Activated T-cell treated with anti-CD3 and anti-CD28 coated beads for 4 hours (primary cell): ENCODE measurements around the gene ZNF121.
"Not testable (repeated sequence)": the region's sequence is repeated elsewhere in the genome, so short reads cannot be mapped to it uniquely, and the experiment has no call there.

Experiments used
- DNase-seq: peaks from one replicate; pipeline ENCODE4 v3.0.0-alpha.2; 2020

Gene ZNF121

DNA sequence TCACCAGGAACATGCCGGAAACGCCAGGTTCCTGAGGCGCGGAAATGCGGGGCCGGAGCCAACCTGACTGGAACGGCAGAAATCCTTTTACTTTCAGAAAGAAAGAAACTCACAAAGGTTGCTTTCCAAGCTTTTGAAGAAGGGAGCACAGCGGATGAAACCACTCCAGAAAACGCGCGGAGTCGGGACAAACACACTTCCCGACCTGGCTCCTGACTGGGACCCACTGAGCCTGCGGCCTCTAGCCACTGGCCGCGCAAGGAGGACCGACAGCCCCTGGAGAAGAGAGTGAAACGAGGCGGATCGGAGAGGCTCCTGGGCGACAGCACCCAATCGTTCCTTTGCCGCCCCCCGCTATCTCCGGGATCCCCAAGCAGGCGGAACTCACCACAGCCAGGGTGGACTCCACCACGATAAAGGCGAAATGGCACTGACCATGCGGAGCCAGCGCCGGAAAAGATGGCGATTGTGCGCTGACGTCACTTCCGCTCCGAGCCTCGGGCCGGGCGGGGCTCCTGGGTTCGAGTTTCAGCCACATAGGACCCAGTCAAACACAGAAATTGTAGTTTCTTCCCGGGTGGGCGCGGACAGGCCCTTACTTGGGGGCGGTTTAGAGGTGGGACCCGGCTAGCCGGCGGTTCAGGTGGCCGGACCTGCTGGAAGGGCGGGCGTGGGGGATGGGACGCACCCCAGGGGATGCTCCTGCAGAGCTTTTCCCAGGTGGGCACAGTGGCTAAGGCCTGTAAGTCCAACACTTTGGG lies at the start of gene ZNF121:
ZNF121 (minus strand) TSS at position 432 of the 761 bp plus-strand sequence. CDS start 16,407 bp downstream, outside the sequence.
- peak; percentile 78 for DNase-seq

DNA sequence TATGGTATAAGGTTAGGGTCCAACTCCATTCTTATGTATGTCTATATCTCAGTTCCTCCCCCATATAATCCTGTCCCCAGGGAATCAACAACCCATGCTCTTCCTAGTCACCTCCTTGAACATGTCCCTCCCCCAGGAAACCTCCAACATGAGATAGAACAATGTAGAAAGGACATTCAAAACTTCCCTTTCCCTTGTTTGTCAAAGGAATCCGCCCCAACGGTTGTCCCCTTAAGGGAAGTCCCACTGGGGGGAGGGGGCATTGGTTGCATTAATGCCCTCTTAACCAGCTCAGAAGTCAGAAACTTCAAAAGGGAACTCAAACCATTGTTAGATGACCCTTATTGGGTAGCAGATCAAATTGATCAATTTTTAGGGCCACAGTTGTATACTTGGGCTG lies 43.6 kb upstream of the ZNF121 start:
- DNase-seq, result no peak

DNA sequence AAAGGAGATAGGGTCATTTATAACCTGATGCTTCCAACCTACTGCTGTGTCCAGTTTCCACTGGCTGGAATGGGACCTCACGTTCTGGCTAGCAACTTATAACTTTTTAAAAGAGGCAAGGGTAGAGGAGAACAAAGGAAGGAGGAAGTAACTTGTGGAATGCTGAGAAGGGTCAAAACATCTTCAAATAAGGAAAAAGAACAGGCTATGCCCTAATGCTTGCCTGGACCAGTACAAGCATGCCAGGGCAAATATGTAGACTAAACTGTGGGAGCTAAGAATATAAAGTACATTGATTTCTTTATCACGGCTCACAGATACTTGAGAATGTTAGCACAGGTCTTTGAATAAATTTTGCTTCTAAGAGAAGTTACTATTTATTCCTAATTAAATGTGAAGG lies 38.2 kb upstream of the ZNF121 start:
- DNase-seq, result no peak

DNA sequence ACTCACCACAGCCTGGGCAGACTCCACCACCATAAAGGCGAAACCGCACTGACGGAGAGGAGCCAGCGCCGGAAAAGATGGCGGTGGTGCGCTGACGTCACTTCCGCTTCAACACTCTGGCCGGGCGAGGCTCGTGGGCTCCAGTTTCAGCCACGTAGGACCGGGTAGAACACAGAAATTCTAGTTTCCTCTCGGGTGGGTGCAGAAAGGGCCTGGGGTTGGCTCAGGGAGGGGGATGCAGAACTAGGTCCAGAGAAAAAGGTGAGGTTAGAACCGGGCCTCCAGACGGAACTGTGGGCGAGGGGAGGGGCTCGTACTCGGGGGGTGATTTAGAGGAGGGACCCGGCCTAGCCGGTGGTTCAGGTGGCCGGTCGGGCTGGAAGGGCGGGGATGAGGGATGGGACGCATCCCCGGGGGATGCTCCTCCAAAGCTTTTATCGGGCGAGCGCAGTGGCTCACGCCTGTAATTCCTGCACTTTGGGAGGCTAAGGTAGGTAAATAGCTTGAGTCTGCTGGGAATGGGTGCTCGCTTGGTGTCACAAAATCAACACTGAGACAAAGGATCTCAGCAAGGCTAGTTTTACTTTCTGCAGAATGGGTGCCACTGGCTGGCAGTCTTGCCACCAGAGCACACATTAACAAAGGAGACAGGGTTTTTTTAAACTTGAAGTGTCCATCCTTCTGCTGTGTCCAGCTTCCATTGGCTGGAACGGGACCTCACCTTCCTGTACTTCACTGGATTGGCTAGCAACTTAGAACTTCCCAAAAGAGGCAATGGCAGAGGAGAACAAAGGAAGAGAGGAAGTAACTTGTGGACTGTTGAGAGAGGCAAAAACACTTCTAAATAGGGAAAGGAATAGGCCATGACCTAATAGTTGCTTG lies 37.1 kb upstream of the ZNF121 start, which contains the start of gene ZNF561:
ZNF561 (minus strand) TSS at position 77 of the 882 bp plus-strand sequence. CDS start 1,776 bp downstream, outside the sequence.
- peak; percentile 81 for DNase-seq

DNA sequence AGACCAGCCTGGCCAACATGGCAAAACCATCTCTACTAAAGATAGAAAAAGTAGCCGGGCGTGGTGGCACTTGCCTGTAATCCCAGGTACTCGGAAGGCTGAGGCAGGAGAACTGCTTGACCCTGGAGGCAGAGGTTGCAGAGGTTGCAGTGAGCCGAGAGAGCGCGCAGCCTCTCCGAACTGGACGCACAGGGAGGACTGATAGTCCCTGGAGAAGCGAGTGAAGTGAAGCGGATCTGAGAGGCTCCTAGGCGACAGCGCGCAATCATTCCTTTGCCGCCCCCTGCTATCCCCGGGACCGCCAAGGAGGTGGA lies 36.5 kb upstream of the ZNF121 start:
- no peak for DNase-seq

DNA sequence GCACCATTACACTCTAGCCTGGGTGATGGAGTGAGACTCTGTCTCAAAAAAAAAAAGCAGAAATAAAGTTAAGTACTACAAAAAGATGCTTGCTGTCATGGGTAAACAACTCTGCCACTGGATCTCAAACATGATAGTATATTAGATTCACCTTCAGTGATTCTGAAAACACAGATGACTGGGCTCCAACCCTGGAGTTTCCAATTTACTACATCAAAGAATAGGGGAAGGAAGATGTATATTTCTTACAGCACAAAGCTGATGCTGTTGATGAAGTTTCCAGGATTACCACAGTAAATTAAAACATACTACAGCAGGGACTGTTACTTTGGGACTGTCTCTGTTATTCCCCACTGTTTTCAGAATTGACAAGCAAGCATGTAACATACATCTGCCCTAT lies 31.5 kb upstream of the ZNF121 start:
- no peak for DNase-seq

DNA sequence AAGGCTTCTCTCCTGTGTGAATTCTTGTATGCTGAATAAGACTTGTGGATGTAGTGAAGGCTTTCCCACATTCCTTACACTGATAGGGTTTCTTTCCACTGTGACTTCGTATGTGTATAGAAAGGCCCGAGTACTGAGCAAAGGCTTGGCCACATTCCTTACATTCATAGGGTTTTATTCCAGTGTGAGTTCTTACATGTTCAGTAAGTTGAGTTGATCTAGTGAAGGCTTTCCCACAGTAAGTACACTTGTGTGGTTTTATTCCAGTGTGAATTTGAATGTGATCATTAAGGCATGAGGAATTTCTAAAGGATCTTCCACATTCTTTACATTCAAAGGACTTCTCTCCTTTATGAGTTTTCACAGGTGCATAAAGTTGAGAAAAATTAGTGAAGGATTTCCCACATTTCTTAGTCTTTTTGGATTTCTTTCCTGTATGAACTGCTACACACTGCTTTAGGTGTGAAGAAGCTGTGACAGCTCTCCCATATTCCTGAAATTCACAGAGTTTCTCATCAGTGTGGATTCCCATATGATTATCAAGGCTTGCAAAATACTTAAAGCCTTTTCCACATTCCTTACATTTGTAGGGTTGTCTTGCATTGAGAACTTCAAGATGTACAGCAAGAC lies 26.3 kb upstream of the ZNF121 start:
- no peak for DNase-seq

DNA sequence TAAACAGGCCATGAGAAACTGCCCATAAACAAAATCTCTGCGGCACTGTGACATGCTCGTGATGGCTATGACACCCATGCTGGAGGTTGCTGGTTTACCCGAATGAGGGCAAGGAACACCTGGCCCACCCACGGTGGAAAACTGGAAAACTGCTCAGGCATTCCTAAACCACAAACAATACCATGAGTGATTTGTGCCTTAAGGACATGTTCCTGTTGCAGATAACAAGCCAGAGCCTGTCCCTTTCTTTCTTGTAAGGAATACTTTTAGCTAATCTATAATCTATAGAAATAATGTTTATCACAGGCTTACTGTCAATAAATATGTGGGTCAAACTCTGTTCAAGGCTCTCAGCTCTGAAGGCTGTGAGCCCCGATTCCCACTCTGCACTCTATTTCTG lies 24.6 kb upstream of the ZNF121 start:
- no peak for DNase-seq

DNA sequence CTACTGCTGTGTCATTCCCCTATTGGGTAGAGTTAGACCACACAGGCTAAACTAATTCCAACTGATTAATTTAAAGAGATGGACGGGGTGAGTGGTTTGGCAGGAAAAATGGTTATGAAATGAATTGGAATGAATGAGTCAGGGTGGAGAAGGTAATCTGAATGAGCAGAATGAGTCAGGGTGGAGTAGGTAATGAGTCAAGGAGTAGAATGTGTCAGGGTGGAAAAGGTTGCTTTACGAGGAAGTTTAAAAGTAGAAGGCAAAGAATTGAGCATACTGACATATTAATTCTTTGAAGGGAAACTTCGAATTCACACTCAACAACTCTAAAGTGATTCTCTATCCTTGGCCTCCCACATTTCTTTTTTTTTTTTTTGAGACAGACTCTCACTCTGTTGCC lies 12.7 kb upstream of the ZNF121 start:
- no peak for DNase-seq

DNA sequence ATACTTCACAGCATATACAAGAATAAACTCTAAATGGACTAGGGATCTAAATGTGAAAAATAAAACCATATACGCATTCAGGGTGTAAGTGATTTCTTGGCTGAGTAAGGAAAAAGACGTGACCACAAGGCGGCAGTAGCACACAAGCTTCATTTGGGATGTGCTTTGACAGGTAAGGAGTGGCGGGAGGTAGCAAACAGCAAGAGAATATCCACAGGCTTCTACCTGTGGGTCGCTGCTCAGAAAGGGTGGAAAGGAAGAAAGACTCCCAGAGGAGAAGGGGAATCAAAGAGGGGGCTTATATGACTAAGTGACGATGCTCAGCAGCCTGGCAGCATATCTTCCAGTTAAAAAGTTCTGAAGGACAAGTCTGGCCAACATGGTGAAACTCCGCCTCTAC lies 2.5 kb upstream of the ZNF121 start:
- peak; percentile 72 for DNase-seq

DNA sequence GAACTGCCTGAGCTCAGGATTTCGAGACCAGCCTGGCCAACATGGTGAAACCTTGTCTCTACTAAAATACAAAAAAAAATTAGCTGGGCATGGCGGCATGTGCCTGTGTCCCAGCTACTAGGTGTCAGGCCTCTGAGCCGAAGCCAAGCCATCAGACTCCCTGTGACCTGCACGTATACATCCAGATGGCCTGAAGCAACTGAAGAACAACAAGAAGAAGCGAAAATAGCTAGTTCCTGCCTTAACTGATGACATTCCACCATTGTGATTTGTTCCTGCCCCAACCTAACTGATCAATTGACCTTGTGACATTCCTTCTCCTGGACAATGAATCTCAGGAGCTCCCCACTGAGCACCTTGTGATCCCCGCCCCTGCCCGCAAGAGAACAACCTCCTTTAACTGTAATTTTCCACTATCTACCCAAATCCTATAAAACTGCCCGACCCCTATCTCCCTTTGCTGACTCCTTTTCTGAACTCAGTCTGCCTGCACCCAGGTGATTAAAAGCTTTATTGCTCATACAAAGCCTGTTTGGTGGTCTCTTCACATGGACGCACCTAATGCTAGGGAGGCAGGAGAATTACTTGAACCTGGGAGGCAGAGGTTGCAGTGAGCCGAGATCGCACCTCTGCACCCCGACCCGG lies 2.1 kb downstream of the ZNF121 start:
- DNase-seq, result not testable (repeated sequence)

DNA sequence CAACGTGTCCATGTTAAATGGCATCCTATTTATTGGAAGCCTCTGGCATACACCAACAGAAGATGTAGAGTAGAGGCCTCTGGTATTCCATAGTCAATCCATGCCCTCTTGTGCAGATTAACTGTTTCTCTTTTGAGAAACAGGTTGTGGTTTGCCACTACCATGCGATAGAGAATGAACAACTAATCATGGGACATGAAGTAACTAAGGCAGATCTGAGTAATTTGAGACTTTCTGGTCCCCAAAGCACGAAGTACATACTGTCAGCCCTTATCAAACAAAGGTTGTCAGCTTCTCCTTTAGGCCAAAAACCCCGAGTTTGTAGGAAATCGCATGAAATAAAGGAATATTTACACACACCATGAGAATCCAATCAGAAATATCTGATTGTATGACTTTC lies 3.6 kb downstream of the ZNF121 start:
- DNase-seq, result no peak

DNA sequence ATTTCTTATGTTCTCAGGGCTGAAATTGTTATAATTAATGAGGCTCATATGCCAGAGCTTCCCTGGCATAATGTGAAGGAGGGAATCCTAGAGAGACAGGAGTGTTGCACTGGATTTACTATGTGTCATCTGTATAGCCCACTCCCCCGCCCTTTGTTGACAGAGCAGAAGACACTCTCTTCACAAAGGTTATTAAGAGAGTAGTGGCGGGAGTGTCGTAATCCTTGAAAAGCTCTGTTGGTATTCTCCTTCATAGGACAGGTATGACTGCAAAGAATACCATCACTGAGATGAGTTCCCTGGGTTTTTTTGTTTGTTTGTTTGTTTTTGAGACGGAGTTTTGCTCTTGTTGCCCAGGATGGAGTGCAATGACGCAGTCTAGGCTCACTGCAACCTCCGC lies 14.0 kb downstream of the ZNF121 start:
- no peak for DNase-seq

DNA sequence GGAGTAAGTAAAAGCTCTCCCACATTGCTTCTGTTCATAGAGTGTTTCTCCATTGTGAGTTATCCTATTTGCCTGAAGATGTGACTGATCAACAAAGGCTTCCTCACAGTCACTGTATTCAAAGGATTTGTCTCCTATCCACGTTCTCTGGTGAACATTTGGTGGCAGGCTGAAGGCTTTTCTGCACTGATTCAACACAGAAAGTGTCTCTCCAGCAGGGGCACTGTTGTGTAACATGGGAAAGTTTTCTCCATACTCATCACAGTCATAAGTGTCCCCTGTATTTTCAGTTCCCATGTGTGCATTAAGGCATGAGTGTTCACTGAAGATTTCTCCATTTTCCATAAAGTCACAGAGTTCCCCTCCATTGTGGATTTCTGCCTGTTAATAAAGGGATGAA lies 17.6 kb downstream of the ZNF121 start:
- no peak for DNase-seq

DNA sequence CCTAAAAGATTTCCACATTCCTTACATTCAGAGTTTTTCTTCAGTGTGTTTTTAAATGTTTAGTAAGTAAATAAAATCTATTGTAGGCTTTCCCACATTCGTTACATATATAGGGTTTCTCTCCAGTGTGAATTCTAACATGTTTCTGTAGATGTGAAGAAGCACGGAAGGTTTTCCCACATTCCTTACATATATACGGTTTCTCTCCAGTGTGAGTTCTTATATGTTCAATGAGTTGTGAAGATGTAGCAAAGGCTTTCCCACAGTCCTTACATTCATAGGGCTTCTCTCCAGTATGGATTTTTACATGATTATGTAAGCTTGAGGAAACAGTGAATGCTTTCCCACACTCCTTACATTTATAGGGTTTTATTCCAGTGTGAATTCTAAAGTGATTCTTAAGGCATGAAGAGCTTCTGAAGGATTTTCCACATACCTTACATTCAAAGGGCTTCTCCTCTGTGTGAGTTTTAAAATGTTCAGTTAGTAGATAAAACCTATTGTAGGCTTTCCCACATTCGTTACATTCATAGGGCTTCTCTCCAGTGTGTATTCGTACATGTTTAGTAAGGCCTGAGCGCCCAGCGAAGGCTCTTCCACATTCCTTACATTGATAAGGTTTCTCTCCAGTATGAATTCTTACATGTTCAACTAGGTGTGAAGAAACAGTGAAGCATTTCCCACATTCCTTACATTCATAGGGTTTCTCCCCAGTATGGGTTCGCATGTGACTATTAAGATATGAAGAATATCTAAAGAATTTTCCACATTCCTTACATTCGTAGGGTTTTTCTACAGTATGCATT lies 18.2 kb downstream of the ZNF121 start:
- DNase-seq, result no peak

DNA sequence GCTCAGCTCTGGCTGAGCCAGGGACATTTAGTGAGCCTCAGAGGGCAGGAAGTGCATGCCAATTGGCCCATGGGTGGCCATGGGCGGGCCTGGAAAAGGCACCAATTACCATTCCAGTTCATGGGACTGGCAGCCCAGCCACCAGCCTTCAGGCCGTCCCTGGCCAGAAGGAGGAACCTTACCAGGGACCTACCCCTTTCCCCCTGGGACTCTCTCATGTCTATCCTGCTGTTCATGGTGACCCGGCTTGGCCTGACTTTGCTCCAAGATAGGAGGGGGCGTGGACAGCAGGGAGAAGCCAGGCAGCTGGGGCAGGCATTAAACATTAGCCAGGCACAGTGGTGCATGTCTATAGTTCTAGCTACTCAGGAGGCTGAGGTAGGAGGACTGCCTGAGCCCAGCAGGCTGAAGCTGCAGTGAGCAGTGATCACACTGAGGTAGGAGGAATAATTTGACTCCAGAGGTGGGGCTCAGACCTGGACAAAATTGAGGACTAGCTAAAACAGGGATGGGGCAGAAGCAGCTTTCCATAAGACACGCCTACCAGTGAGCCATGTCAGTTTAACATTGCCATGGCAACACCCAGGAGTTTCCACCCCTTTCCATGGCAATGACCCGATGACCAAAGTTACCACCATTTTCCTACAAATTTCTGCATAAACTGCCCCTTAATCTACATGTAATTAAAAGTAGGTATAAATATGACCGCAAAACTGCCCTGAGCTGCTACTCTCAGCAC lies 31.6 kb downstream of the ZNF121 start:
- no peak for DNase-seq

DNA sequence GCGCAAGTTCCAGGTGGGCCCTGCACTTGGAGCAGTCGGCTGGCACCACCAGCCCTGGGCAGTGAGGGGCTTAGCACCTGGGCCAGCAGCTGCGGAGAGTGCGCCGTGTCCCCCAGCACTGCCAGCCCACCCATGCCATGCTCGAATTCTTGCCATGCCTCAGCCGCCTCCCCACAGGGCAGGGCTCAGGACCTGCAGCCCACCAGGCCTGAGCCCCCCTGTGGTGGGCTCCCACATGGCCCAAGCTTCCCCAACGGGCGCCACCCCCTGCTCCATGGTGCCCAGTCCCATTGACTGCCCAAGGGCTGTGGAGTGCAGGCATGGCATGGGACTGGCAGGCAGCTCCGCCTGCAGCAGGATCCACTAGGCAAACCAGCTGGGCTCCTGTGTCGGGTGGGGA lies 36.4 kb downstream of the ZNF121 start:
- DNase-seq, result no peak

DNA sequence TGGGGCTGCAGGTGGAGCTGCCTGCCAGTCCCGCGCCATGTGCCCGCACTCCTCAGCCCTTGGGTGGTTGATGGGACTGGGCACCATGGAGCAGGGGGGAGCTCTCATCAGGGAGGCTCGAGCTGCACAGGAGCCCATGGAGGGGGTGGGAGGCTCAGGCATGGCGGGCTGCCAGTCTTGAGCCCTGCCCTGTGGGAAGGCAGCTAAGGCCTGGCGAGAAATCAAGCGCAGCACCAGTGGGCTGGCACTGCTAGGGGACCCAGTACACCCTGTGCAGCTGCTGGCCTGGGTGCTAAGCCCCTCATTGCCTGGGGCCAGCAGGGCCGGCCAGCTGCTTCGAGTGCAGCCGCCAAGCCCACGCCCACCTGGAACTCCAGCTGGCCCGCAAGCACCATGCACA lies 43.0 kb downstream of the ZNF121 start:
- DNase-seq, result not testable (repeated sequence)

DNA sequence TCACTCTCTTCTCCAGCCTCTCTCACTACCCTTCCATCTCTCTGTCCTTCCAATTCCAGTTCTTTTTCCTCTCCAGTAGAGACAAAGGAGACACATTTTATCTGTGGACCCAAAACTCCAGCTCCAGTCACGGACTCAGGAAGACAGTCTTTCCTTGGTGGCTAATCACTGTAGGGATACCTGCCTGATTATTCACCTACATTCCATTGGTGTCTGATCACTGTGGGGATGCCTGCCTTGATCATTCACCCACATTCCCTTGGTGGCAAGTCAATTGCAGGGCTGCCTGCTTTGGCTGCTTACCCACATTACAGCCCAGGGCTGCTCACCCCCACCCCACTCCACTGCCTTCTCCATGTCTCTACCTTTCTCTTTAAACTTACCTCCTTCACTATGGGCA lies 44.4 kb downstream of the ZNF121 start:
- DNase-seq, result not testable (repeated sequence)

DNA sequence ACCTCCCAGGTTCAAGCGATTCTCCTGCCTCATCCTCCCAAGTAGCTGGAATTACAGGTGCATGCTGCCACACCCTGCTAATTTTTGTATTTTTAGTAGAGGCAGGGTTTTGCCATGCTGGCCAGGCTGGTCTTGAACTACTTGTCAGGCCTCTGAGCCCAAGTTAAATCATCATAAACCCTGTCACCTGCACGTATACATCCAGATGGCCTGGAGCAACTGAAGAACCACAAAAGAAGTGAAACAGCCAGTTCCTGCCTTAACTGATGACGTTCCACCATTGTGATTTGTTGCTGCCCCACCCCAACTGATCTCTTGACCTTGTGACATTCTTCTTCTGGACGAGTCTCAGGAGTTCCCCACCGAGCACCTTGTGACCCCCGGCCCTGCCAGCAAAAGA lies 45.1 kb downstream of the ZNF121 start:
- DNase-seq, result not testable (repeated sequence)
